WTC11 (cell line): ENCODE data around the gene EEF1AKMT3.

Experiments used
- NFE2L1 ChIP-seq: sonication (generic); formaldehyde crosslinking; IDR thresholded peaks from 2 replicates; pipeline ENCODE4 v1.8.1; 2023; ENCODE audit warnings: missing genetic modification reagents
- TF ChIP-seq, protein P1 (sequence below): fragments of 200-600 bp; IDR thresholded peaks from 2 replicates; pipeline ENCODE4 v1.8.0; 2022; ENCODE audit warnings: antibody characterized with exemption
- TF ChIP-seq, protein P2 (sequence below): fragments of 250-450 bp; sonication (Bioruptor Pico); IDR thresholded peaks from 2 replicates; pipeline ENCODE4 v1.9.0; 2021; ENCODE audit warnings: mild to moderate bottlenecking, borderline replicate concordance

DNA sequence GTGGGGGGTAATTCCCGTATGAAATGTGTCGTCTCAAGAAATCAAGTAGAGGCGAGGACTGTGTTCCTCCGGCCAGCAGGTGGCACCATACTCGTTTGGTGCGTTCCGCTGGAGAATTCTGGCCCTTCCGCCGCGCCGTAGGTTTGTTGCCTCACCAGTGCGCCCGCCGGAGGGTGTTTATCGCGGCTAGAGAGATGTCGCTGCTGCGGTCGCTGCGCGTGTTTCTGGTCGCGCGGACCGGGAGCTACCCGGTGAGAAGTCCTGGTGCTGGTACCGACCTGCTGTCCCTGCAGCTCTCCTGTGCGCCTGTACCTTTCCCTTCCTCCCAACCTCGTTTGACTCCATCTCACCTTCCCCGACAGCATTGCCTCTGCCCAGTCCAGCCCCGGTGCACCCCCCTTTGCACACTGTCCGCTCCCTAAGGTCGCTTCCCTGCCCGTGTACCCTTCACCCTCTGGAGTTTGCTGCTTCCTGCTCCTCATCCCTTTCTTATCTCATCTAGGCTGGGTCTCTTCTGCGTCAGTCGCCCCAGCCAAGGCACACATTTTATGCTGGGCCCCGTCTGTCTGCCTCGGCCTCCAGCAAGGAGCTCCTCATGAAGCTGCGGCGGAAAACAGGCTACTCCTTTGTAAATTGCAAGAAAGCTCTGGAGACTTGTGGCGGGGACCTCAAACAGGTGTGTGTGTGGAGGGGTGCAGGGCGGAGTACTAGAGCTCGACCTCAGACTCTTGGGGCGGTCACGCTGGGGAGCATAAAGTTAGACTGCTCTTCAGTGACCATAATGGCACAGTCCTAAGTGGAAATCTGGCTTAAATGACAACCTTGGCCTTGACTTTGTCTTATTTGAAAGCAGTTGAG lies 10.4 kb downstream of the EEF1AKMT3 start, which contains the start of gene TSFM:
- TF ChIP-seq, protein P1, sequence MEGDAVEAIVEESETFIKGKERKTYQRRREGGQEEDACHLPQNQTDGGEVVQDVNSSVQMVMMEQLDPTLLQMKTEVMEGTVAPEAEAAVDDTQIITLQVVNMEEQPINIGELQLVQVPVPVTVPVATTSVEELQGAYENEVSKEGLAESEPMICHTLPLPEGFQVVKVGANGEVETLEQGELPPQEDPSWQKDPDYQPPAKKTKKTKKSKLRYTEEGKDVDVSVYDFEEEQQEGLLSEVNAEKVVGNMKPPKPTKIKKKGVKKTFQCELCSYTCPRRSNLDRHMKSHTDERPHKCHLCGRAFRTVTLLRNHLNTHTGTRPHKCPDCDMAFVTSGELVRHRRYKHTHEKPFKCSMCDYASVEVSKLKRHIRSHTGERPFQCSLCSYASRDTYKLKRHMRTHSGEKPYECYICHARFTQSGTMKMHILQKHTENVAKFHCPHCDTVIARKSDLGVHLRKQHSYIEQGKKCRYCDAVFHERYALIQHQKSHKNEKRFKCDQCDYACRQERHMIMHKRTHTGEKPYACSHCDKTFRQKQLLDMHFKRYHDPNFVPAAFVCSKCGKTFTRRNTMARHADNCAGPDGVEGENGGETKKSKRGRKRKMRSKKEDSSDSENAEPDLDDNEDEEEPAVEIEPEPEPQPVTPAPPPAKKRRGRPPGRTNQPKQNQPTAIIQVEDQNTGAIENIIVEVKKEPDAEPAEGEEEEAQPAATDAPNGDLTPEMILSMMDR: peak; percentile 77
- TF ChIP-seq, protein P2, sequence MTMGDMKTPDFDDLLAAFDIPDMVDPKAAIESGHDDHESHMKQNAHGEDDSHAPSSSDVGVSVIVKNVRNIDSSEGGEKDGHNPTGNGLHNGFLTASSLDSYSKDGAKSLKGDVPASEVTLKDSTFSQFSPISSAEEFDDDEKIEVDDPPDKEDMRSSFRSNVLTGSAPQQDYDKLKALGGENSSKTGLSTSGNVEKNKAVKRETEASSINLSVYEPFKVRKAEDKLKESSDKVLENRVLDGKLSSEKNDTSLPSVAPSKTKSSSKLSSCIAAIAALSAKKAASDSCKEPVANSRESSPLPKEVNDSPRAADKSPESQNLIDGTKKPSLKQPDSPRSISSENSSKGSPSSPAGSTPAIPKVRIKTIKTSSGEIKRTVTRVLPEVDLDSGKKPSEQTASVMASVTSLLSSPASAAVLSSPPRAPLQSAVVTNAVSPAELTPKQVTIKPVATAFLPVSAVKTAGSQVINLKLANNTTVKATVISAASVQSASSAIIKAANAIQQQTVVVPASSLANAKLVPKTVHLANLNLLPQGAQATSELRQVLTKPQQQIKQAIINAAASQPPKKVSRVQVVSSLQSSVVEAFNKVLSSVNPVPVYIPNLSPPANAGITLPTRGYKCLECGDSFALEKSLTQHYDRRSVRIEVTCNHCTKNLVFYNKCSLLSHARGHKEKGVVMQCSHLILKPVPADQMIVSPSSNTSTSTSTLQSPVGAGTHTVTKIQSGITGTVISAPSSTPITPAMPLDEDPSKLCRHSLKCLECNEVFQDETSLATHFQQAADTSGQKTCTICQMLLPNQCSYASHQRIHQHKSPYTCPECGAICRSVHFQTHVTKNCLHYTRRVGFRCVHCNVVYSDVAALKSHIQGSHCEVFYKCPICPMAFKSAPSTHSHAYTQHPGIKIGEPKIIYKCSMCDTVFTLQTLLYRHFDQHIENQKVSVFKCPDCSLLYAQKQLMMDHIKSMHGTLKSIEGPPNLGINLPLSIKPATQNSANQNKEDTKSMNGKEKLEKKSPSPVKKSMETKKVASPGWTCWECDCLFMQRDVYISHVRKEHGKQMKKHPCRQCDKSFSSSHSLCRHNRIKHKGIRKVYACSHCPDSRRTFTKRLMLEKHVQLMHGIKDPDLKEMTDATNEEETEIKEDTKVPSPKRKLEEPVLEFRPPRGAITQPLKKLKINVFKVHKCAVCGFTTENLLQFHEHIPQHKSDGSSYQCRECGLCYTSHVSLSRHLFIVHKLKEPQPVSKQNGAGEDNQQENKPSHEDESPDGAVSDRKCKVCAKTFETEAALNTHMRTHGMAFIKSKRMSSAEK (CRISPR knock-in tag): no peak
- peak; percentile 76 for TF ChIP-seq NFE2L1 (CRISPR knock-in tag)
